IMR-90 (cell line): Measurements from ENCODE around the gene RAD51B. TPM values are rescaled to one million over a fixed set of nuclear protein-coding genes. Genes with fewer than 3 reads are reported as not detected.

Experiments
- NFE2L2 ChIP-seq: fragments of 150-350 bp; IDR thresholded peaks from 2 replicates; pipeline ENCODE4 v1.6.1; 2016; ENCODE audit warnings: low read depth, mild to moderate bottlenecking, low read length
- POLR2A ChIP-seq: IDR thresholded peaks from 2 replicates; pipeline ENCODE4 v1.6.1; 2012; ENCODE audit warnings: mild to moderate bottlenecking, low read depth, low read length
- polyA plus RNA-seq, 3 experiments: library from polyadenylated mRNA; depleted of rRNA; stranded (reverse); fragments of >200 nt; gene quantifications; 2 replicates each; pipeline ENCODE4 v1.2.3, GENCODE V29; 2012; ENCODE audit warnings: low replicate concordance in 1 of 3
- total RNA-seq: library from RNA; depleted of rRNA; stranded (reverse); fragments of >200 nt; gene quantifications from 2 replicates; pipeline ENCODE4 v1.2.3, GENCODE V29; 2012
- TF ChIP-seq, protein P1 (sequence below): conservative IDR thresholded peaks from 2 replicates; pipeline ENCODE4 v1.5.1; 2012; ENCODE audit warnings: mild to moderate bottlenecking, low read depth, low read length, improper control_type of control experiment

The RAD51B gene
- total and polyA plus RNA-seq, 2 of the 4 experiments (the other 2 are of a cell fraction) = 5.1 to 18.8 TPM

DNA sequence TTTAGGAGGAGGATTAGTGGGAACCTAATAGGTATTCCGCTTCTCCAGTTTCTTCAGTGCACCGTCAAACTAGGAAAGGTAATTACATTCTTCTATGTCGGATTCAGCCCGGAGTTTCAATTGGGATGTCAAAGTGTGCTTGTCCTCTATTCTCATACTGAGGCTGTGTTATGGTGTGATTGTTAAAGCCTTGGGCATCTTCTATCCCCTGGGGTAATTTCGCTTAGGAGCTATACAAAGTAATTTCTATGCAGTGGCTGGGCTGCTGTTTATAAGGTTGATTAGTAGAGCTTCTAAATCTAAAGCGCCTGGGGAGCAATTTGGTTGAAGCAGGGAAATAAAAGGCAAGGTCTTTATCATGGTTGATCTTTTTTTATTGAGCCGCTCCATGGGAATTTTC, 573.7 kb downstream of the RAD51B start (continued):
- TF ChIP-seq, protein P1, sequence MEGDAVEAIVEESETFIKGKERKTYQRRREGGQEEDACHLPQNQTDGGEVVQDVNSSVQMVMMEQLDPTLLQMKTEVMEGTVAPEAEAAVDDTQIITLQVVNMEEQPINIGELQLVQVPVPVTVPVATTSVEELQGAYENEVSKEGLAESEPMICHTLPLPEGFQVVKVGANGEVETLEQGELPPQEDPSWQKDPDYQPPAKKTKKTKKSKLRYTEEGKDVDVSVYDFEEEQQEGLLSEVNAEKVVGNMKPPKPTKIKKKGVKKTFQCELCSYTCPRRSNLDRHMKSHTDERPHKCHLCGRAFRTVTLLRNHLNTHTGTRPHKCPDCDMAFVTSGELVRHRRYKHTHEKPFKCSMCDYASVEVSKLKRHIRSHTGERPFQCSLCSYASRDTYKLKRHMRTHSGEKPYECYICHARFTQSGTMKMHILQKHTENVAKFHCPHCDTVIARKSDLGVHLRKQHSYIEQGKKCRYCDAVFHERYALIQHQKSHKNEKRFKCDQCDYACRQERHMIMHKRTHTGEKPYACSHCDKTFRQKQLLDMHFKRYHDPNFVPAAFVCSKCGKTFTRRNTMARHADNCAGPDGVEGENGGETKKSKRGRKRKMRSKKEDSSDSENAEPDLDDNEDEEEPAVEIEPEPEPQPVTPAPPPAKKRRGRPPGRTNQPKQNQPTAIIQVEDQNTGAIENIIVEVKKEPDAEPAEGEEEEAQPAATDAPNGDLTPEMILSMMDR = no peak
- no peak for TF ChIP-seq POLR2A
- TF ChIP-seq NFE2L2 = no peak
